AG04449 (cell line): ENCODE results near the gene PLEKHO2.
"Not testable (repeated sequence)": the region's sequence is repeated elsewhere in the genome, so short reads cannot be mapped to it uniquely, and the experiment has no call there.

Source experiments
- CTCF ChIA-PET: fragments of 350-600 bp; formaldehyde crosslinking; extraction: SDS; loops from one replicate; lab custom pipeline; 2021; ENCODE audit warnings: antibody characterized with exemption; lab: Yijun Ruan, JAX
- POLR2A ChIA-PET: fragments of 400-600, 350-600 bp; formaldehyde crosslinking; extraction: SDS; loops from one replicate; lab custom pipeline; 2020; ENCODE audit warnings: antibody characterized with exemption, inconsistent platforms; lab: Yijun Ruan, JAX
- DNase-seq: peaks from one replicate; pipeline ENCODE4 v3.0.0-alpha.2; 2010; ENCODE audit warnings: low read depth, low spot score
- H3K4me3 ChIP-seq: 2 replicates; pipeline ENCODE4 v1.5.1; 2011; ENCODE audit warnings: low read depth, mild to moderate bottlenecking, control low read depth, low read length
- TF ChIP-seq, protein P1 (sequence below): IDR thresholded peaks from one replicate; pipeline ENCODE4 v1.5.1; 2011; ENCODE audit warnings: mild to moderate bottlenecking, moderate library complexity, low read length, control low read depth, inconsistent platforms; ENCODE audit not compliant: insufficient read depth; ENCODE audit errors: missing control alignments

The PLEKHO2 gene

GRCh38 chr15:64809649-64810496 is 31.8 kb upstream of the PLEKHO2 start:
- no peak overlapping the region for H3K4me3 ChIP-seq
- no peak for DNase-seq
- CTCF ChIA-PET = interaction anchor here (0.7 to 16.1 kb wide), 46 partner anchors 8 to 355 kb away, joined by 3 to 231 read pairs (median 5); no protein-coding TSS in a partner anchor
- POLR2A ChIA-PET = interaction anchor here (0.8 kb wide), 1 partner anchor 8 kb away, joined by 3 read pairs; no protein-coding TSS in a partner anchor
- TF ChIP-seq, protein P1, sequence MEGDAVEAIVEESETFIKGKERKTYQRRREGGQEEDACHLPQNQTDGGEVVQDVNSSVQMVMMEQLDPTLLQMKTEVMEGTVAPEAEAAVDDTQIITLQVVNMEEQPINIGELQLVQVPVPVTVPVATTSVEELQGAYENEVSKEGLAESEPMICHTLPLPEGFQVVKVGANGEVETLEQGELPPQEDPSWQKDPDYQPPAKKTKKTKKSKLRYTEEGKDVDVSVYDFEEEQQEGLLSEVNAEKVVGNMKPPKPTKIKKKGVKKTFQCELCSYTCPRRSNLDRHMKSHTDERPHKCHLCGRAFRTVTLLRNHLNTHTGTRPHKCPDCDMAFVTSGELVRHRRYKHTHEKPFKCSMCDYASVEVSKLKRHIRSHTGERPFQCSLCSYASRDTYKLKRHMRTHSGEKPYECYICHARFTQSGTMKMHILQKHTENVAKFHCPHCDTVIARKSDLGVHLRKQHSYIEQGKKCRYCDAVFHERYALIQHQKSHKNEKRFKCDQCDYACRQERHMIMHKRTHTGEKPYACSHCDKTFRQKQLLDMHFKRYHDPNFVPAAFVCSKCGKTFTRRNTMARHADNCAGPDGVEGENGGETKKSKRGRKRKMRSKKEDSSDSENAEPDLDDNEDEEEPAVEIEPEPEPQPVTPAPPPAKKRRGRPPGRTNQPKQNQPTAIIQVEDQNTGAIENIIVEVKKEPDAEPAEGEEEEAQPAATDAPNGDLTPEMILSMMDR = peak; percentile 95

GRCh38 chr15:64810497-64811326 is 31.0 kb upstream of the PLEKHO2 start:
- CTCF ChIA-PET = interaction anchor here (0.6 to 16.1 kb wide), 38 partner anchors 9 to 354 kb away, joined by 3 to 231 read pairs (median 5); no protein-coding TSS in a partner anchor
- TF ChIP-seq, protein P1 = no peak
- DNase-seq = no peak
- POLR2A ChIA-PET = interaction anchor here (0.7 to 0.8 kb wide), 2 partner anchors 9 to 211 kb away, joined by 3 read pairs; no protein-coding TSS in a partner anchor
- H3K4me3 ChIP-seq = no peak overlapping the region

GRCh38 chr15:64813075-64813474 is 28.6 kb upstream of the PLEKHO2 start:
- CTCF ChIA-PET = interaction anchor here (1.6 to 16.1 kb wide), 4 partner anchors 9 to 83 kb away, joined by 4 to 231 read pairs (median 6); no protein-coding TSS in a partner anchor
- TF ChIP-seq, protein P1 = no peak
- POLR2A ChIA-PET = interaction anchor here (1.1 kb wide), 1 partner anchor 12 kb away, joined by 6 read pairs; the partner anchor contains the start of gene PIF1
- no peak overlapping the region for H3K4me3 ChIP-seq
- no peak for DNase-seq

DNA sequence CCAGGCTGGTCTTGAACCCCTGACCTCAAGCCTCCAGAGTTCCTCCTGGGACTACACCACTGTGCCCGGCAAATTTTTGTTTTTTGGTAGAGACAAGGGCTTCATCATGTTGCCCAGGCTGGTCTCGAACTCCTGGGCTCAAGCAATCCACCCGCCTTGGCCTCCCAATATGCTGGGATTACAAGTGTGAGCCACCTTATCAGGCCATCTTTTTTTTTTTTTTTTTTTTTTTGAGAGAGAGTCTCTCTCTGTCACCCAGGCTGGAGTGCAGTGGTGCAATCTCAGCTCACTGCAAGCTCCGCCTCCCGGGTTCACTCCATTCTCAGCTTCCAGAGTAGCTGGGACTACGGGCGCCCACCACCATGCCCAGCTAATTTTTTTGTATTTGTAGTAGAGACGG is 27.4 kb upstream of the PLEKHO2 start:
- ChIA-PET CTCF (interaction anchor here (1.6 to 16.1 kb wide), 4 partner anchors 7 to 84 kb away, joined by 4 to 231 read pairs (median 8); no protein-coding TSS in a partner anchor), POLR2A (interaction anchor here (0.7 kb wide), 1 partner anchor 81 kb away, joined by 3 read pairs; no protein-coding TSS in a partner anchor)
- not testable (repeated sequence) for H3K4me3 ChIP-seq, DNase-seq

DNA sequence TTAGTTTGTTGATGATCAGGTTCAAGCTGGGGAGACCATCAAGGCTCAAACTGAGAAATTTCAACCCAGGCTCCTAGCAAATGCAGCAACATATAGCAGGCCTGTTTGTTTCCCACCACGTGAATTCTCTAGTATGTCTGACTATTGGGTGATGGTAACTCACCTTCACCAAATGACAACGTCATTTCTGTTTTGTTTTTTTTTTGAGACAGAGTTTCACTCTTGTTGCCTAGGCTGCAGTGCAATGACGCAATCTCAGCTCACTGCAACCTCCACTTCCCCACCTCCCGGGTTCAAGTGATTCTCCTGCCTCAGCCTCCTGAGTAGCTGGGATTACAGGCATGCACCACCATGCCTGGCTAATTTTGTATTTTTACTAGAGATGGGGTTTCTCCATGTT is 26.8 kb upstream of the PLEKHO2 start:
- H3K4me3 ChIP-seq, DNase-seq: not testable (repeated sequence)
- ChIA-PET POLR2A (interaction anchor here (1.1 kb wide), 1 partner anchor 11 kb away, joined by 4 read pairs; the partner anchor contains the start of gene PIF1), CTCF (interaction anchor here (1.3 to 16.1 kb wide), 5 partner anchors 8 to 90 kb away, joined by 3 to 231 read pairs (median 4); no protein-coding TSS in a partner anchor)

DNA sequence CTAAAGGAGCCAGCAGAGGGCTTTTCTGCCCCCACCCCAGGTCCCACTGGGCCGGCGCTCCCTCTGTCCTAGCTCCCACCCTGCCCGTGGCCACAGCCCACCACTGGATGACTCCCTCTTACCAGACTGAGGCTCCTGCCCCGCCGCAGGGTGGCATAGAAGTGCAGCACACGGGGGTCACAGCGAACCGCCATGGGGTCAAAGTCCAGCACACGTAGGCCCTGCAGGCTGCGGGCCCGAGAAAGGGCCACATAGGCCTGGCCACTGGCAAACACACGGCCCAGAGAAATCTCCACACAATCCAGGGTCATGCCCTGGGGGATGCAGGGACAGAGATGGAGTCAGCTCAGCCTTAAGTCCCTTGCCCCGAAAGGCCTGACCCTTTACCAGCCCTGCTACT is 25.3 kb upstream of the PLEKHO2 start:
- TF ChIP-seq, protein P1 = no peak
- POLR2A ChIA-PET = no interaction called here
- CTCF ChIA-PET = interaction anchor here (2.2 to 8.2 kb wide), 2 partner anchors 7 to 10 kb away, joined by 9 to 95 read pairs; no protein-coding TSS in a partner anchor
- no peak overlapping the region for H3K4me3 ChIP-seq
- DNase-seq = no peak
